Natural killer cell treated with Interleukin-12 subunit alpha and Interleukin-12 subunit beta and Interleukin-15 and Interleukin-18, amount 100 ng/mL, for 72 hours (primary cell): ENCODE measurements around the gene LRRC15. TPM values are rescaled to one million over a fixed set of nuclear protein-coding genes. Genes with fewer than 3 reads are reported as not detected.

Experiments used
- ATAC-seq, 2 donors: fragments of 150-1000 bp; cut with Tn5 transposase in 1 of 2; sonication (Bioruptor Pico), chemical (Tn5 transposase) in 1 of 2; 2 replicates each; pipeline ENCODE4 v1.10.0; 2021
- DNase-seq: peaks from one replicate; pipeline ENCODE4 v3.0.0; 2022; ENCODE audit warnings: low spot score
- H3K27ac Mint-ChIP-seq, 2 donors: 1 replicate in 1 of 2; 2 replicates in 1 of 2; pipeline ENCODE4 v1.8.0; 2022; ENCODE audit warnings: mixed read lengths in 2 of 2, mild to moderate bottlenecking in 1 of 2, moderate library complexity in 1 of 2
- H3K27me3 Mint-ChIP-seq, 2 donors: 1 replicate in 1 of 2; 2 replicates in 1 of 2; pipeline ENCODE4 v1.8.0; 2022; ENCODE audit warnings: mixed read lengths in 2 of 2
- H3K36me3 Mint-ChIP-seq: one replicate; pipeline ENCODE4 v1.8.0; 2022; ENCODE audit warnings: mixed read lengths
- H3K4me1 Mint-ChIP-seq, 2 donors: 1 replicate in 1 of 2; 2 replicates in 1 of 2; pipeline ENCODE4 v1.8.0; 2022; ENCODE audit warnings: low read depth in 2 of 2, mixed read lengths in 2 of 2, mild to moderate bottlenecking in 1 of 2
- H3K4me3 Mint-ChIP-seq: one replicate; pipeline ENCODE4 v1.8.0; 2022; ENCODE audit warnings: mixed read lengths
- H3K9me3 Mint-ChIP-seq: 2 replicates; pipeline ENCODE4 v1.8.0; 2022; ENCODE audit warnings: mixed read lengths
- total RNA-seq, 2 donors: library from RNA; stranded (reverse); gene quantifications; one replicate each; pipeline ENCODE4 v1.2.3, GENCODE V29; 2022

The LRRC15 gene
- total RNA-seq, 2 donors from 2014 or later: not detected

GRCh38 chr3:194395778-194396538 lies 26.4 kb upstream of the LRRC15 start:
- Mint-ChIP-seq H3K27me3 (peaks cover 22 to 54% of the 10 kb centered on the region in 2 donors), H3K9me3 (no peaks in the 10 kb centered on the region), H3K4me1 (peaks cover 29 to 36% of the 10 kb centered on the region in 2 donors), H3K36me3 (no peaks in the 10 kb centered on the region), H3K4me3 (peak overlapping the region; percentile 51), H3K27ac (no peak overlapping the region)
- peak; percentile 23 to 57 for ATAC-seq
- no peak for DNase-seq

GRCh38 chr3:194395212-194395611 lies 25.7 kb upstream of the LRRC15 start:
- no peaks in the 10 kb centered on the region for H3K9me3 Mint-ChIP-seq
- H3K27me3 Mint-ChIP-seq: peaks cover 28 to 59% of the 10 kb centered on the region in 2 donors
- no peak overlapping the region for H3K27ac Mint-ChIP-seq
- H3K4me3 Mint-ChIP-seq: no peak overlapping the region
- H3K36me3 Mint-ChIP-seq: no peaks in the 10 kb centered on the region
- no peak for DNase-seq
- peaks cover 28 to 36% of the 10 kb centered on the region in 2 donors for H3K4me1 Mint-ChIP-seq
- ATAC-seq: no peak

- Mint-ChIP-seq H3K4me1 (peaks cover 12 to 18% of the 10 kb centered on the region in 2 donors), H3K36me3 (no peaks in the 10 kb centered on the region), H3K4me3 (no peak overlapping the region), H3K27ac (no peak overlapping the region), H3K27me3 (peaks cover 29 to 58% of the 10 kb centered on the region in 2 donors), H3K9me3 (no peaks in the 10 kb centered on the region)
- ATAC-seq (no peak), DNase-seq (no peak)
Observed at GRCh38 chr3:194392576-194392975, 23.0 kb upstream of the LRRC15 start.

- Mint-ChIP-seq H3K9me3 (no peaks in the 10 kb centered on the region), H3K27ac (no peak overlapping the region), H3K4me1 (peaks cover 0 to 8% of the 10 kb centered on the region in 2 donors), H3K36me3 (no peaks in the 10 kb centered on the region), H3K4me3 (no peak overlapping the region), H3K27me3 (peaks cover 23 to 52% of the 10 kb centered on the region in 2 donors)
- ATAC-seq (no peak), DNase-seq (no peak)
Observed at GRCh38 chr3:194390835-194391234, 21.3 kb upstream of the LRRC15 start.

GRCh38 chr3:194389269-194389668 lies 19.7 kb upstream of the LRRC15 start:
- no peak for DNase-seq
- H3K27me3 Mint-ChIP-seq: peaks cover 17 to 37% of the 10 kb centered on the region in 2 donors
- H3K9me3 Mint-ChIP-seq: no peaks in the 10 kb centered on the region

GRCh38 chr3:194387926-194388418 lies 18.4 kb upstream of the LRRC15 start:
- Mint-ChIP-seq H3K36me3 (no peaks in the 10 kb centered on the region), H3K27me3 (peaks cover 24 to 32% of the 10 kb centered on the region in 2 donors), H3K27ac (no peak overlapping the region), H3K4me3 (no peak overlapping the region), H3K4me1 (no peaks in the 10 kb centered on the region), H3K9me3 (no peaks in the 10 kb centered on the region)
- ATAC-seq (no peak), DNase-seq (no peak)

More at GRCh38 chr3:194389269-194389668, 19.7 kb upstream of the LRRC15 start:
- H3K36me3 Mint-ChIP-seq: no peaks in the 10 kb centered on the region
- H3K27ac Mint-ChIP-seq: no peak overlapping the region
- H3K4me1 Mint-ChIP-seq: no peaks in the 10 kb centered on the region
- H3K4me3 Mint-ChIP-seq: no peak overlapping the region
- no peak for ATAC-seq

- ATAC-seq (no peak), DNase-seq (no peak)
- no peaks in the 10 kb centered on the region for H3K9me3 Mint-ChIP-seq
- H3K27me3 Mint-ChIP-seq: peaks cover 24 to 27% of the 10 kb centered on the region in 2 donors
- H3K36me3 Mint-ChIP-seq: no peaks in the 10 kb centered on the region
- H3K4me3 Mint-ChIP-seq: no peak overlapping the region
- H3K4me1 Mint-ChIP-seq: no peaks in the 10 kb centered on the region
- no peak overlapping the region for H3K27ac Mint-ChIP-seq
Observed at GRCh38 chr3:194387276-194387675, 17.7 kb upstream of the LRRC15 start.

- Mint-ChIP-seq H3K27me3 (peaks cover 24 to 27% of the 10 kb centered on the region in 2 donors), H3K4me3 (no peak overlapping the region), H3K36me3 (no peaks in the 10 kb centered on the region), H3K9me3 (no peaks in the 10 kb centered on the region), H3K27ac (no peak overlapping the region), H3K4me1 (no peaks in the 10 kb centered on the region)
- DNase-seq: no peak
- no peak for ATAC-seq
Observed at GRCh38 chr3:194386648-194387047, 17.1 kb upstream of the LRRC15 start.

GRCh38 chr3:194386066-194386465 lies 16.5 kb upstream of the LRRC15 start:
- peaks cover 24 to 26% of the 10 kb centered on the region in 2 donors for H3K27me3 Mint-ChIP-seq
- ATAC-seq: no peak
- no peak overlapping the region for H3K27ac Mint-ChIP-seq
- H3K36me3 Mint-ChIP-seq: no peaks in the 10 kb centered on the region
- H3K4me1 Mint-ChIP-seq: no peaks in the 10 kb centered on the region
- no peak overlapping the region for H3K4me3 Mint-ChIP-seq
- no peaks in the 10 kb centered on the region for H3K9me3 Mint-ChIP-seq
- DNase-seq: no peak

GRCh38 chr3:194384569-194385001 lies 15.0 kb upstream of the LRRC15 start:
- ATAC-seq: peak in 1 of 2 donors; percentile 23
- Mint-ChIP-seq H3K4me3 (no peak overlapping the region), H3K4me1 (no peaks in the 10 kb centered on the region), H3K9me3 (no peaks in the 10 kb centered on the region), H3K27ac (no peak overlapping the region), H3K27me3 (peaks cover 11 to 13% of the 10 kb centered on the region in 2 donors), H3K36me3 (no peaks in the 10 kb centered on the region)
- no peak for DNase-seq

GRCh38 chr3:194384156-194384555 lies 14.6 kb upstream of the LRRC15 start:
- H3K4me3 Mint-ChIP-seq: no peak overlapping the region
- H3K27ac Mint-ChIP-seq: peak overlapping the region in 1 of 2 donors; percentile 57
- H3K4me1 Mint-ChIP-seq: no peaks in the 10 kb centered on the region
- ATAC-seq (no peak), DNase-seq (no peak)
- H3K9me3 Mint-ChIP-seq: no peaks in the 10 kb centered on the region
- H3K27me3 Mint-ChIP-seq: peaks cover 7 to 10% of the 10 kb centered on the region in 2 donors
- H3K36me3 Mint-ChIP-seq: no peaks in the 10 kb centered on the region

- no peaks in the 10 kb centered on the region for H3K4me1 Mint-ChIP-seq
- H3K27me3 Mint-ChIP-seq: peaks cover 7 to 10% of the 10 kb centered on the region in 2 donors
- no peak for DNase-seq
- peak in 1 of 2 donors; percentile 15 for ATAC-seq
- H3K4me3 Mint-ChIP-seq: no peak overlapping the region
- H3K27ac Mint-ChIP-seq: peak overlapping the region in 1 of 2 donors; percentile 57
- no peaks in the 10 kb centered on the region for H3K9me3 Mint-ChIP-seq
- no peaks in the 10 kb centered on the region for H3K36me3 Mint-ChIP-seq
Observed at GRCh38 chr3:194383276-194383940, 13.9 kb upstream of the LRRC15 start.

GRCh38 chr3:194382892-194383223 lies 13.3 kb upstream of the LRRC15 start:
- Mint-ChIP-seq H3K4me1 (no peaks in the 10 kb centered on the region), H3K27me3 (peaks cover 4 to 9% of the 10 kb centered on the region in 2 donors), H3K9me3 (no peaks in the 10 kb centered on the region), H3K4me3 (no peak overlapping the region), H3K27ac (no peak overlapping the region), H3K36me3 (no peaks in the 10 kb centered on the region)
- no peak for DNase-seq
- no peak for ATAC-seq
